Measurements from ENCODE around the gene SMIM1. TPM values are rescaled to one million over a fixed set of nuclear protein-coding genes. Genes with fewer than 3 reads are reported as not detected.

SMIM1 gene
- polyA plus RNA-seq, 1 donor (not counting 4 experiments of a cell fraction or from before 2014, with no cell fraction given) = 0.79 TPM

DNA sequence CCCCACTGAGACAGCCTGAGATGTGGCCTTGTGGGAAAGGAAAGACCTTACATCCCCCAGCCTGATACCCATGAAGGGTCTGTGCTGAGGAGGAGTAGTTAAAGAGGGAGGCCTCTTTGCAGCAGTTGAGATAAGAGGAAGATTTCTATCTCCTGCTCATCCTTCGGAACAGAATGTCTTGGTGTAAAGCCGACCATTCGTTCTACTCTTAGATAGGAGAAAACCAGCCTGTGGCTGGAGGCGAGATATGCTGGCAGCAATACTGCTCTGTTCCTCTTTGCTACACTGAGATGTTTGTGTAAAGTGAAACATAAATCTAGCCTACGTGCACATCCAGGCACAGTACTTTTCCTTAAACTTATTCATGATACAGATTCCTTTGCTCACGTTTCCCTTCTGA is 21.8 kb upstream of the SMIM1 start:
- H4K20me1 ChIP-seq (ENCODE audit: control insufficient read depth, extremely low read depth, insufficient read depth, low read length) = no peaks in the 10 kb centered on the region
- TF ChIP-seq EZH2 (IDR thresholded peaks at IDR 0.05; ENCODE audit: low read length) = no peak
- no peaks in the 10 kb centered on the region for H3K9me3 ChIP-seq (ENCODE audit: control insufficient read depth, low read depth, low read length)
- DNase-seq (ENCODE audit: low read depth, low spot score) (no peak), FAIRE-seq (no peak)
- H3K27ac ChIP-seq (ENCODE audit: control insufficient read depth, insufficient read depth, low read length) = no peak overlapping the region
- no peak overlapping the region for H2AFZ ChIP-seq (ENCODE audit: control insufficient read depth, low read length)
- H3K9me1 ChIP-seq (ENCODE audit: control insufficient read depth, extremely low read depth, insufficient read depth, low read length) = no peaks in the 10 kb centered on the region
- dilution Hi-C loops (cut with MboI; ENCODE audit: extremely low pct_ligation_motif_present, low sequenced_read_pairs) = no loop called here
- peaks cover 5% of the 10 kb centered on the region for H3K27me3 ChIP-seq (ENCODE audit: control insufficient read depth, extremely low read depth, insufficient read depth, low read length)
- H3K9ac ChIP-seq (ENCODE audit: control insufficient read depth, extremely low read depth, insufficient read depth, low read length) = no peak overlapping the region
- no peak overlapping the region for H3K4me3 ChIP-seq (ENCODE audit: control insufficient read depth in 2 of 3, extremely low read depth in 1 of 3, insufficient read depth in 2 of 3, low read depth in 1 of 3, low read length in 3 of 3)
- no peaks in the 10 kb centered on the region for H3K36me3 ChIP-seq (ENCODE audit: control insufficient read depth in 2 of 2, extremely low read depth in 1 of 2, insufficient read depth in 2 of 2, low read length in 2 of 2)
- H3K4me2 ChIP-seq (ENCODE audit: control insufficient read depth, extremely low read depth, insufficient read depth, low read depth, low read length) = no peak overlapping the region
- peaks cover 14% of the 10 kb centered on the region for H3K4me1 ChIP-seq (ENCODE audit: control insufficient read depth, extremely low read depth, insufficient read depth, low read length)
- no peaks in the 10 kb centered on the region for H3K79me2 ChIP-seq (ENCODE audit: control insufficient read depth, insufficient read depth, low read length)

DNA sequence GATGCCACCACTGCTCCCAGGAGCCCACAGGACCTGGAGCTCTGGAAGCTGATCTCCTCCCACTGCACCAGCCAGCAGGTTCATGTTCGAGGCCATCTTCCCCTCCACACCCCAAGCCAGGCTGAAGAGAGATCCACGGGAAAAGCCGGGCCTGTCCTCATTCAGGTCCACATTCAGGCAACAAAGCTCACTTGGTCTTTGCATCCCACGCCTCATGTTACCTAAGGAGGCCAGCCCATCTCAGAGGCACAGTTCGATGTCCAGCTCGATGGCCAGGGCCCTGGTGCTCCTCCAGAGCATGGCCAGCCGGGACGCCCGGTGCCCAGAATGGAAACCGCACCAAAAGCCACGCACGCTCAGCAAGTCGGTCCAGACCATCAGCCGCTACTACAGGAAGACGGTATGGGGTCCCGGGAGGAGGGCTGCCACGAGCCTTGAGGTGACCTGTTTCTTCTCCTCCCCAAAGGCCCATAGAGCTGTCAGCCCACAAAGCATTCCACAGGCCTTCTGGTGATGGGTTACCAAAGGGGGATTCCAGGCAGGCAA is 20.1 kb upstream of the SMIM1 start, which contains the start of gene CCDC27:
Gene CCDC27 (plus strand): TSS at position 51 of the 546 bp plus-strand sequence. CDS start 32 bp downstream, at position 83.
- dilution Hi-C loops (cut with MboI; ENCODE audit: extremely low pct_ligation_motif_present, low sequenced_read_pairs) = no loop called here
- no peak within 1 kb of the TSS for H2AFZ ChIP-seq (ENCODE audit: control insufficient read depth, low read length)
- no peak within 1 kb of the TSS for H3K9ac ChIP-seq (ENCODE audit: control insufficient read depth, extremely low read depth, insufficient read depth, low read length)
- TF ChIP-seq, protein P1, sequence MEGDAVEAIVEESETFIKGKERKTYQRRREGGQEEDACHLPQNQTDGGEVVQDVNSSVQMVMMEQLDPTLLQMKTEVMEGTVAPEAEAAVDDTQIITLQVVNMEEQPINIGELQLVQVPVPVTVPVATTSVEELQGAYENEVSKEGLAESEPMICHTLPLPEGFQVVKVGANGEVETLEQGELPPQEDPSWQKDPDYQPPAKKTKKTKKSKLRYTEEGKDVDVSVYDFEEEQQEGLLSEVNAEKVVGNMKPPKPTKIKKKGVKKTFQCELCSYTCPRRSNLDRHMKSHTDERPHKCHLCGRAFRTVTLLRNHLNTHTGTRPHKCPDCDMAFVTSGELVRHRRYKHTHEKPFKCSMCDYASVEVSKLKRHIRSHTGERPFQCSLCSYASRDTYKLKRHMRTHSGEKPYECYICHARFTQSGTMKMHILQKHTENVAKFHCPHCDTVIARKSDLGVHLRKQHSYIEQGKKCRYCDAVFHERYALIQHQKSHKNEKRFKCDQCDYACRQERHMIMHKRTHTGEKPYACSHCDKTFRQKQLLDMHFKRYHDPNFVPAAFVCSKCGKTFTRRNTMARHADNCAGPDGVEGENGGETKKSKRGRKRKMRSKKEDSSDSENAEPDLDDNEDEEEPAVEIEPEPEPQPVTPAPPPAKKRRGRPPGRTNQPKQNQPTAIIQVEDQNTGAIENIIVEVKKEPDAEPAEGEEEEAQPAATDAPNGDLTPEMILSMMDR (optimal IDR thresholded peaks at IDR 0.05 in 1 of 3, IDR thresholded peaks at IDR 0.05 in 1 of 3, conservative IDR thresholded peaks at IDR 0.05 in 1 of 3; ENCODE audit: extremely low read depth in 1 of 3, insufficient read depth in 2 of 3, low read length in 3 of 3) = no peak
- no peak for TF ChIP-seq EZH2 (IDR thresholded peaks at IDR 0.05; ENCODE audit: low read length)
- H3K4me2 ChIP-seq (ENCODE audit: control insufficient read depth, extremely low read depth, insufficient read depth, low read depth, low read length) = no peak within 1 kb of the TSS
- DNase-seq (ENCODE audit: low read depth, low spot score) (no peak), FAIRE-seq (no peak)
- no peaks in the 10 kb centered on the region for H4K20me1 ChIP-seq (ENCODE audit: control insufficient read depth, extremely low read depth, insufficient read depth, low read length)
- H3K9me3 ChIP-seq (ENCODE audit: control insufficient read depth, low read depth, low read length) = no peaks in the 10 kb centered on the region
- H3K4me1 ChIP-seq (ENCODE audit: control insufficient read depth, extremely low read depth, insufficient read depth, low read length) = peaks cover 6% of the 10 kb centered on the region
- H3K79me2 ChIP-seq (ENCODE audit: control insufficient read depth, insufficient read depth, low read length) = no peaks in the 10 kb centered on the region
- no peaks in the 10 kb centered on the region for H3K9me1 ChIP-seq (ENCODE audit: control insufficient read depth, extremely low read depth, insufficient read depth, low read length)
- no peaks in the 10 kb centered on the region for H3K36me3 ChIP-seq (ENCODE audit: control insufficient read depth in 2 of 2, extremely low read depth in 1 of 2, insufficient read depth in 2 of 2, low read length in 2 of 2)
- no peak within 1 kb of the TSS for H3K27ac ChIP-seq (ENCODE audit: control insufficient read depth, insufficient read depth, low read length)
- H3K27me3 ChIP-seq (ENCODE audit: control insufficient read depth, extremely low read depth, insufficient read depth, low read length) = peaks cover 5% of the 10 kb centered on the region
- no peak within 1 kb of the TSS for H3K4me3 ChIP-seq (ENCODE audit: control insufficient read depth in 2 of 3, extremely low read depth in 1 of 3, insufficient read depth in 2 of 3, low read depth in 1 of 3, low read length in 3 of 3)
